Ovary (tissue), 9 donors: Measurements from ENCODE around the gene CDHR1. TPM values are rescaled to one million over a fixed set of nuclear protein-coding genes. Genes with fewer than 3 reads are reported as not detected.

Experiments
- DNase-seq, 5 donors: peaks; one replicate each; pipeline ENCODE4 v3.0.0-alpha.2; 2019 to 2020
- H3K27ac ChIP-seq, 2 donors: fragments of 200-600 bp; one replicate each; pipeline versions ENCODE4 v1.5.1 to v1.8.0; 2019 to 2022
- H3K27me3 ChIP-seq: fragments of 200-600 bp; one replicate; pipeline ENCODE4 v1.8.0; 2022
- H3K36me3 ChIP-seq: fragments of 200-600 bp; sonication (generic); one replicate; pipeline ENCODE4 v1.5.1; 2019
- H3K4me1 ChIP-seq: one replicate; pipeline ENCODE4 v1.8.1; 2013; ENCODE audit warnings: mild to moderate bottlenecking, moderate library complexity; ENCODE audit not compliant: insufficient read depth
- H3K4me3 ChIP-seq: fragments of 200-600 bp; sonication (generic); one replicate; pipeline ENCODE4 v1.5.1; 2017
- H3K9me3 ChIP-seq, 2 donors: fragments of 200-600 bp in 1 of 2; sonication (generic) in 1 of 2; one replicate each; pipeline versions ENCODE4 v1.5.1 to v1.8.1; 2013 to 2019; ENCODE audit warnings: mild to moderate bottlenecking in 1 of 2, moderate library complexity in 1 of 2
- EP300 ChIP-seq: sonication (generic); formaldehyde crosslinking; IDR thresholded peaks from one replicate; pipeline ENCODE4 v1.6.1; 2017; ENCODE audit warnings: antibody characterized with exemption
- POLR2A ChIP-seq: fragments of 450-650 bp; IDR thresholded peaks from one replicate; pipeline ENCODE4 v1.6.1; 2017; ENCODE audit warnings: antibody characterized with exemption, mild to moderate bottlenecking, moderate library complexity
- WGBS, 3 donors: extraction: QIAGEN DNeasy Blood & Tissue Kit in 1 of 3; methylation state at CpG; one replicate each; pipeline versions ENCODE4 v1.1.5 to v1.1.7; 2013 to 2017; 5-methylcytosine and 5-hydroxymethylcytosine counted together
- intact Hi-C, 4 donors: fragments of 100-400 bp; cut with DNase I; formaldehyde crosslinking; loops; one replicate each; pipeline versions ENCODE4 v1.11.0 to v1.15.1; 2022 to 2023
- polyA plus RNA-seq, 2 donors: library from polyadenylated mRNA; stranded (reverse); fragments of 200-250 nt in 1 of 2; fragments of 350-450 nt in 1 of 2; fragmentation: Illumina TruSeq in 1 of 2; extraction: RNeasy Lipid Tissue Mini Kit (QIAGEN cat#74804) in 1 of 2; gene quantifications; one replicate each; pipeline ENCODE4 v1.2.3, GENCODE V29; 2013 to 2014
- total RNA-seq, 7 donors: library from RNA; depleted of rRNA in 2 of 7; stranded (reverse); fragments of >200 nt in 2 of 7; fragmentation: NEBNext Ultra II Directional in 3 of 7; extraction: Animal tissue kit (Norgen Biotek cat#: 25700) in 3 of 7; gene quantifications; one replicate each; pipeline versions ENCODE4 v1.1.0 to v1.2.4, GENCODE V29; 2016 to 2023
- TF ChIP-seq, protein P1 (sequence below), 3 donors: fragments of 450-650 bp in 2 of 3; fragments of 200-600 bp in 1 of 3; IDR thresholded peaks; one replicate each; pipeline versions ENCODE4 v1.5.1 to v1.8.0; 2016 to 2022; ENCODE audit warnings: antibody characterized with exemption in 3 of 3, mild to moderate bottlenecking in 1 of 3
- donor health status: DM: no; HTN: no; CAD: no; lungs with moderate emphysema.
- donor health status: DM: no; HTN: no; CAD: no.
- donor health status: Bipolar disorder and iron deficiency.
- donor health status: DM: yes; HTN: yes; CAD: no.
- donor health status: DM: no; HTN: no; CAD: no.
- donor health status: DM: yes; HTN: yes; CAD: no.

The CDHR1 gene
- total and polyA plus RNA-seq, 9 donors = 0.08 to 2.2 (median 0.69) TPM

DNA sequence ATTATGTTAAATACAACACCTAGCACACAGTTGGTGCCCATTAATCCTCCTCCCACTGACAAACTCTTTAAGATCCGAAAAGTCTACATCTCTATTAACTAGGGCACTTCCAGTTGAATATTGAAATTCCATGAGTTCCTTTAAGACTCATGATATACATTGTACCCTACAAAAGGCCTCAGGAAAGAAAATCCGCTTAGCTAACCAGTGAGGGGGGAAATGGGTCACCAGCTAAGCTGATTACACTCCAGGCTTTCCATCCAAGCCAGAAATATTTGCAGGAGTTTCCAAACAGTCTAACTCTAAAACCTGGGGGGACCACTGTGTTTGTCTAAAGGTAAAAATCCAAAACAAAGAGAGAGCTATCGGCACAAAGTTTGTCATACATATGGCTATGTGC is 32.3 kb downstream of the CDHR1 start:
- intact Hi-C loops = no loop called here
- H3K36me3 ChIP-seq = no peaks in the 10 kb centered on the region
- TF ChIP-seq EP300 (no peak), POLR2A (no peak)
- TF ChIP-seq, protein P1, sequence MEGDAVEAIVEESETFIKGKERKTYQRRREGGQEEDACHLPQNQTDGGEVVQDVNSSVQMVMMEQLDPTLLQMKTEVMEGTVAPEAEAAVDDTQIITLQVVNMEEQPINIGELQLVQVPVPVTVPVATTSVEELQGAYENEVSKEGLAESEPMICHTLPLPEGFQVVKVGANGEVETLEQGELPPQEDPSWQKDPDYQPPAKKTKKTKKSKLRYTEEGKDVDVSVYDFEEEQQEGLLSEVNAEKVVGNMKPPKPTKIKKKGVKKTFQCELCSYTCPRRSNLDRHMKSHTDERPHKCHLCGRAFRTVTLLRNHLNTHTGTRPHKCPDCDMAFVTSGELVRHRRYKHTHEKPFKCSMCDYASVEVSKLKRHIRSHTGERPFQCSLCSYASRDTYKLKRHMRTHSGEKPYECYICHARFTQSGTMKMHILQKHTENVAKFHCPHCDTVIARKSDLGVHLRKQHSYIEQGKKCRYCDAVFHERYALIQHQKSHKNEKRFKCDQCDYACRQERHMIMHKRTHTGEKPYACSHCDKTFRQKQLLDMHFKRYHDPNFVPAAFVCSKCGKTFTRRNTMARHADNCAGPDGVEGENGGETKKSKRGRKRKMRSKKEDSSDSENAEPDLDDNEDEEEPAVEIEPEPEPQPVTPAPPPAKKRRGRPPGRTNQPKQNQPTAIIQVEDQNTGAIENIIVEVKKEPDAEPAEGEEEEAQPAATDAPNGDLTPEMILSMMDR (IDR thresholded peaks at IDR 0.05) = no peak
- no peaks in the 10 kb centered on the region for H3K4me1 ChIP-seq
- WGBS, 3 donors = 62 to 72% (median 71%) methylated on average over 3 of the region's 3 CpGs
- no peak overlapping the region for H3K4me3 ChIP-seq
- no peaks in the 10 kb centered on the region for H3K27me3 ChIP-seq
- no peak overlapping the region for H3K27ac ChIP-seq
- no peak for DNase-seq
- H3K9me3 ChIP-seq = no peaks in the 10 kb centered on the region

DNA sequence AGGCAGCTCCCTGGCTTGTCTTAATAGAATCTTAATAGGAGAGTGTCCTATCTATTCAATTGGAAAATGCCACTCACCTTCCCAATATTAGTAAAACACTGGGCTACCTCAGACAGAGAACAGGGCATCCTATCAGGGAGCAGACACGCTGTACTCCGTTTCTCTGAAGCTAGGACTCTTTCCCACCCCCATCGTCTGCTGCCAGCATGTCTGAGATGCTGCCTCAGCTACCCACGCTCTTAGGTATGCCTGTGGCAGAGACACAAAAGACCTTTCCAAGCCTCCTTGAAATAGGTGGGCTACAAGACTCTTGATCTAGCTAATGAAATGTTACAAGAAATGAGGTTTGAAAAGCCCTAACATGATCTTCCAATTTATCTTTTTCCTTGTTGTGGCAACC is 33.5 kb downstream of the CDHR1 start:
- TF ChIP-seq, protein P1 (IDR thresholded peaks at IDR 0.05) = no peak
- TF ChIP-seq POLR2A (no peak), EP300 (no peak)
- 51 to 71% (median 60%) methylated on average over 4 of the region's 4 CpGs for WGBS, 3 donors
- intact Hi-C loops = no loop called here

DNA sequence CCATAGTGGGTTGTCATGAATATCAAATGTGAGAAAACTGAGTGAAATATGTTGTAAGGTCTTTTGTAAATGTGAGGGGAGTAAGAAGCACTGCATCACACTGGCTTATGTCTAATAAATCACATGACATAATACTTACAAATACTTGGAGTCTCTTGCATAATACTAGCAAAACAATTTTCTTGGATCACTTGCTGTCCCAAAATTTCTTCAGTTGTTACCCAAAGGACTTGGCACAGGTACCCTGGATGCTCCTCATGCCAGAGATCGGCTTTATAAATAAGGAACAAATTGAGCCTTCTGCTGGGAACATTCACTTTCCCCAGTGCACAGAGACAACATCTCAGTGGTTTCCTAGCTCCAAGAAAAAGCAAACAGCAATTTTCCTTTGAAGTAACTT is 36.0 kb downstream of the CDHR1 start:
- no peak overlapping the region for H3K4me3 ChIP-seq
- TF ChIP-seq EP300 = no peak
- H3K27me3 ChIP-seq = no peaks in the 10 kb centered on the region
- no peaks in the 10 kb centered on the region for H3K9me3 ChIP-seq
- intact Hi-C loops = no loop called here
- H3K4me1 ChIP-seq = no peaks in the 10 kb centered on the region
- DNase-seq = no peak
- 72 to 89% (median 78%) methylated on average over 1 of the region's 1 CpG for WGBS, 3 donors
- no peak overlapping the region for H3K27ac ChIP-seq
- H3K36me3 ChIP-seq = no peaks in the 10 kb centered on the region

More for the DNA sequence above, 33.5 kb downstream of the CDHR1 start:
- H3K27me3 ChIP-seq = no peaks in the 10 kb centered on the region
- DNase-seq = no peak
- H3K4me1 ChIP-seq = no peaks in the 10 kb centered on the region
- H3K9me3 ChIP-seq = no peaks in the 10 kb centered on the region
- no peaks in the 10 kb centered on the region for H3K36me3 ChIP-seq
- H3K27ac ChIP-seq = no peak overlapping the region
- no peak overlapping the region for H3K4me3 ChIP-seq

DNA sequence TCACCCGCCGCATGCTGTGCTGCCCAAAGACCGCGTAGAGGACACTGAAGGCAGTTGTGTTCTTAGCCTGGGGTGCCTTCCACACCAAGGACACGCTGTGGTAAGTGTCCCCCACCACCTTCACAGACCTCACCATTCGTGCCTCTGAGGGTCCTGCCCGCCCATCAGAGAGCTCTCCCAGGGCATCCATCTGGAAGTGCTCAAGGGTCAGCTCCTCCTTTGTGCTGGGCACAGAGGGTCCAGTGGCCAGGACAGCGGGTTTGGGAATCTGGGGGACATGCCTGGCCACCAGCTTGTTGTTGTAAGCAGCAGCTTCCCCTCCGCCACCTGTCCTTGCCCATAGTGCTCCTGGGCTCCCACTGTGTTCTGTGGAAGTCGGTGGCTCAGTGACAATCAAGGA is 38.0 kb downstream of the CDHR1 start:
- H3K9me3 ChIP-seq = no peaks in the 10 kb centered on the region
- H3K36me3 ChIP-seq = no peaks in the 10 kb centered on the region
- H3K4me1 ChIP-seq = no peaks in the 10 kb centered on the region
- intact Hi-C loops = no loop called here
- TF ChIP-seq EP300 = no peak
- TF ChIP-seq POLR2A = no peak
- TF ChIP-seq, protein P1 (IDR thresholded peaks at IDR 0.05) = no peak
- no peak overlapping the region for H3K27ac ChIP-seq
- H3K27me3 ChIP-seq = no peaks in the 10 kb centered on the region
- no peak overlapping the region for H3K4me3 ChIP-seq
- 79 to 86% (median 84%) methylated on average over 10 of the region's 10 CpGs for WGBS, 3 donors
- no peak for DNase-seq

DNA sequence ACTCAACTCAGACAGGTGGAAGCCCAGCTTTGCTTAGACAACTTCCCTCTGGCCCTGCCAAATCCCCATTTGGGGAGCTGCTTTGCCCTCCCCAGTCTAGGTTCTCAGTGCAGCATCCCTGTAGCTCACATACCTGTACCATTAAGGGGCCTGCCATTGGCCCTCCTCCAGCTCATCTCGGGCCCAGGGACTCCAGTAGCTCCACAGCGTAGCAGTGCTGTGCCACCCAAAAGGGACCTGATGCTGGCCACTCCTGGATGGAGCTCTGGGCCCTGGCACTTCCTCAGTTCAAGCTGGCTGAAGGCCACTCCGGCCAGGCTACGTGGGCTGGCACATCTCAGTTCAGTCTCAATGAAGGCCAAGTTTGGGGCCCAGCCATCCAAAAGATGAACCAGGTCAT is 39.6 kb downstream of the CDHR1 start:
- Histone ChIP-seq H3K27ac (no peak overlapping the region), H3K4me3 (no peak overlapping the region), H3K36me3 (no peaks in the 10 kb centered on the region), H3K9me3 (no peaks in the 10 kb centered on the region), H3K4me1 (no peaks in the 10 kb centered on the region), H3K27me3 (no peaks in the 10 kb centered on the region)
- intact Hi-C loops = no loop called here
- no peak for TF ChIP-seq POLR2A
- TF ChIP-seq, protein P1 (IDR thresholded peaks at IDR 0.05) = no peak
- TF ChIP-seq EP300 = no peak
- 76 to 84% (median 82%) methylated on average over 4 of the region's 4 CpGs for whole genome bisulfite sequencing, 3 donors
- no peak for DNase-seq
